ENCODE data around the gene DMRT1. TPM values are rescaled to one million over a fixed set of nuclear protein-coding genes. Genes with fewer than 3 reads are reported as not detected.

Gene DMRT1
- total and polyA plus RNA-seq, 9 of the 15 experiments (the other 6 are each of a cell fraction or from before 2014, with no cell fraction given) = not detected

DNA sequence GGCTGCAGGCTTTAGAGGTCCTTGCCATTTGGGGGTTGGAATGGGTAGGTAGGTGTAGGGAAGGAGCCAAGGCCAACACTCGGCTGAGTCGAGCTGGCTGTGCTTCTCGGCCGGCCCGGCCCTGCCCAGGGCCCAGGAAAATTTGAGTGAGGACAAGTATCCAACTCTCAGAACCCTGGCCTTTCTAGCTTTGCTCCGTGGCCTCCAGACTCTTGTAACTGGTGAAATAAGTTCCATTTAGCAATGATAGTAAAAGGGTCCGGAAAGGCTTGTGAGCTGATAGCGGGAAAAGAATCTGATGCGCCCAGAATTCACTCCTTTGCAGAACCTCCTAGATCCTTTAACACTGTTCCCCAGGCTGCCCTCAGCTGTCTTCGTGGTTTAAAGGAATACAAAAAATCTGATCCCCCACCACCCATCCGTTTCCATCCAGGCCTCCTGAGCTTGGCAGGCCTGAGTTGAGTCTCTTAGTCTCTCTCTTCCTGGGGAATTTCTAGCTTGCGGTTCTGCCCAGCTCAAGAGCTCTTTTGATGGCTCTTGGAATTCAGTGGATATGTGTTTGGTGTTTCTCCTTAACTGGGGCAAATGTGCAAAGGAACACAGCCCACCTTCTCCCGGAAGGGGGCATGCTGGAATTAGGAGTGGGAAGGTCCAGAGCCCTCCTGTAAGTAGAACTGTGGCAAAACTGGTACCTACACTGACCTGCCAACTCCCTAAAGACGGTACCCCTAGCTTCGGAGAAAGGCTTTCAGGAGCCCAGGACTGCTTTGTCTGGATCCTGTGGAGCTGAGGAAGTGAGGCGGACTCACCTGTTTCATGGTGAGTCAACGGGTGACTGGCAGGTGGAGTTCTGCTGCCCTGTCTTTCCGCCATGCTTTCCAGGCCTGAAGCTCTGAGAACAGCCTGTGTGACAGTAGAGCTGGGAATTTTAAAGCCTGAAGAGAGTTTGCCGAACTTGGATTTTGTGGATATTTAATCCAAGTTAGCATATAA lies 136.6 kb downstream of the DMRT1 start (continued):
- TF ChIP-seq MED1 (CRISPR knock-in tag; IDR thresholded peaks at IDR 0.05; ENCODE audit: borderline replicate concordance) = no peak
- TF ChIP-seq ZNF324 (CRISPR knock-in tag; IDR thresholded peaks at IDR 0.05) = no peak
- no peak for TF ChIP-seq HNRNPH1 (optimal IDR thresholded peaks at IDR 0.05; ENCODE audit: low read depth, low read length)
- no peak for TF ChIP-seq ZNF511 (CRISPR knock-in tag; IDR thresholded peaks at IDR 0.05)

DNA sequence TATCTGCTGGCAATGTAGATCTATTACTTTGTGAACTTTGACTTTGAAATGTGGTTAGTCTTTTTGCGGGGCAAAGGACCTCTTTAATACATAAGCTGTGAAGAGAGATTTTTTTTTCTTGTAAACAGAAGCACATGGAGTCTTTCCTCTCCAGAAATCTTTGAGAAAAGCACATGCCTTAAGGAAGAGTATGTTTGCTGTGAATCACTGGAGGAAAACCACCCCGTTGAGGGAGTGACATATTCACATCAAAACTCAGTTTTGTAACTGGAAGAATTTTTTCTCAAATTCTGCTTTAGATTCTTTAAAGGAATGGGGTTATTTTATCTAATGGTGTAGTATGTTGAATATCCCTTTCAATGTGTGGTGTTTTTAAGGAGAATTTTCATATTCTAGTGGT lies 138.5 kb downstream of the DMRT1 start:
- Histone ChIP-seq H3K4me1 (replicated peaks in 1 of 2; ENCODE audit: control insufficient read depth in 2 of 2, insufficient read depth in 2 of 2, low read length in 2 of 2) (no peaks in the 10 kb centered on the region; a peak in 1 of 5 replicates), H3K9ac (ENCODE audit: insufficient read depth in 1 of 2, low read depth in 2 of 2, low read length in 2 of 2) (no peak overlapping the region), H3K27ac (ENCODE audit: extremely low read depth, low read depth, low read length) (no peak overlapping the region), H3K9me1 (ENCODE audit: control insufficient read depth, insufficient read depth, low read length) (no peaks in the 10 kb centered on the region), H3K27me3 (ENCODE audit: control insufficient read depth in 2 of 2, insufficient read depth in 2 of 2, low read length in 2 of 2) (peaks cover 0 to 26% of the 10 kb centered on the region in 2 experiments; a peak in 2 of 5 replicates), H3K4me2 (ENCODE audit: insufficient read depth, low read length) (no peak overlapping the region), H2AFZ (ENCODE audit: low read depth, low read length) (no peak overlapping the region), H3K4me3 (no peak overlapping the region), H4K20me1 (replicated peaks; ENCODE audit: control insufficient read depth, insufficient read depth, low read length) (no peaks in the 10 kb centered on the region), H3K9me3 (replicated peaks; ENCODE audit: control insufficient read depth, insufficient read depth, low read depth, low read length) (no peaks in the 10 kb centered on the region), H3K36me3 (ENCODE audit: control insufficient read depth, insufficient read depth, low read length) (no peaks in the 10 kb centered on the region), H3K79me2 (ENCODE audit: control insufficient read depth, insufficient read depth, low read length) (no peaks in the 10 kb centered on the region)
- TF ChIP-seq JUND (IDR thresholded peaks at IDR 0.05; ENCODE audit: borderline replicate concordance, low read depth, low read length) = no peak
- TF ChIP-seq JUND (tag; IDR thresholded peaks at IDR 0.05; ENCODE audit: borderline replicate concordance, low read depth, low read length) = no peak
- no peak for TF ChIP-seq CHCHD3 (CRISPR knock-in tag; IDR thresholded peaks at IDR 0.05)
- TF ChIP-seq RBM25 (IDR thresholded peaks at IDR 0.05; ENCODE audit: low read depth, low read length, severe bottlenecking) = no peak
- TF ChIP-seq TCF7L2 (IDR thresholded peaks at IDR 0.05; ENCODE audit: low read depth, low read length) = no peak
- no peak for TF ChIP-seq HDAC1 (IDR thresholded peaks at IDR 0.05)
- no peak for TF ChIP-seq ZNF586 (CRISPR knock-in tag; conservative IDR thresholded peaks at IDR 0.05)
- no peak for TF ChIP-seq ESRRA (IDR thresholded peaks at IDR 0.05; ENCODE audit: borderline replicate concordance, low read depth)
- TF ChIP-seq USF2 (CRISPR knock-in tag; IDR thresholded peaks at IDR 0.05) = no peak
- no peak for TF ChIP-seq STAT5B (CRISPR knock-in tag; IDR thresholded peaks at IDR 0.05)
- FAIRE-seq (no peak), DNase-seq (ENCODE audit: extremely low read depth in 1 of 4, low spot score in 3 of 4) (no peak), ATAC-seq (no peak)
- in situ Hi-C loops (cut with MboI) (no loop called here), intact Hi-C loops (cut with micrococcal nuclease) (no loop called here)
- POLR2A ChIA-PET = no interaction called here
- 0% methylated on average over 1 of the region's 2 CpGs for WGBS (ENCODE audit: insufficient coverage, low coverage, missing lambda C conversion rate)
- BruUV-seq (replicated peaks) = no TSS peak
- CTCF ChIA-PET (ENCODE audit: low intra/inter-chr PET ratio) = no interaction called here

Data from K562 (cell line).